RWPE2 (cell line): ENCODE data around the gene LMX1A.

Experiments
- ATAC-seq: fragments of 200-7000 bp; cut with Tn5 transposase; 3 replicates; pipeline ENCODE4 v1.9.1; 2021; ENCODE audit warnings: low read depth
- DNase-seq: peaks from one replicate; pipeline ENCODE4 v3.0.0-alpha.2; 2020; ENCODE audit warnings: low spot score
- H3K27ac ChIP-seq: fragments of 450-650 bp; 2 replicates; pipeline ENCODE4 v1.5.1; 2017; ENCODE audit warnings: mild to moderate bottlenecking; ENCODE audit not compliant: poor library complexity, severe bottlenecking
- H3K27me3 ChIP-seq: fragments of 250-450 bp; sonication (Bioruptor Pico); 2 replicates; pipeline ENCODE4 v1.5.1; 2021; ENCODE audit warnings: mild to moderate bottlenecking, moderate library complexity; ENCODE audit not compliant: insufficient read depth, poor library complexity, severe bottlenecking
- H3K36me3 ChIP-seq: fragments of 250-450 bp; sonication (Bioruptor Pico); 2 replicates; pipeline ENCODE4 v1.5.1; 2020; ENCODE audit warnings: low read depth, mild to moderate bottlenecking, moderate library complexity
- H3K4me1 ChIP-seq: fragments of 250-450 bp; sonication (Bioruptor Pico); 2 replicates; pipeline ENCODE4 v1.5.1; 2021; ENCODE audit warnings: mild to moderate bottlenecking, moderate library complexity; ENCODE audit not compliant: insufficient read depth, poor library complexity, severe bottlenecking
- H3K4me3 ChIP-seq: fragments of 250-450 bp; sonication (Bioruptor Pico); 2 replicates; pipeline ENCODE4 v1.5.1; 2021; ENCODE audit warnings: mild to moderate bottlenecking, moderate library complexity; ENCODE audit not compliant: severe bottlenecking
- H3K9me3 ChIP-seq: fragments of 250-450 bp; sonication (Bioruptor Pico); 2 replicates; pipeline ENCODE4 v1.5.1; 2021; ENCODE audit warnings: mild to moderate bottlenecking, moderate library complexity; ENCODE audit not compliant: severe bottlenecking
- CTCF ChIP-seq: fragments of 450-650 bp; IDR thresholded peaks from one replicate; pipeline ENCODE4 v1.5.1; 2017; ENCODE audit warnings: mild to moderate bottlenecking, moderate library complexity; ENCODE audit not compliant: poor library complexity, severe bottlenecking

The LMX1A gene

GRCh38 chr1:165342587-165342986 is 13.9 kb downstream of the LMX1A start:
- H3K9me3 ChIP-seq, result no peaks in the 10 kb centered on the region
- no peak overlapping the region for H3K27ac ChIP-seq
- no peaks in the 10 kb centered on the region for H3K36me3 ChIP-seq
- no peak overlapping the region for H3K4me3 ChIP-seq
- TF ChIP-seq CTCF, result no peak
- peaks cover 24% of the 10 kb centered on the region for H3K27me3 ChIP-seq
- H3K4me1 ChIP-seq, result no peaks in the 10 kb centered on the region
- no peak for ATAC-seq
- no peak for DNase-seq

DNA sequence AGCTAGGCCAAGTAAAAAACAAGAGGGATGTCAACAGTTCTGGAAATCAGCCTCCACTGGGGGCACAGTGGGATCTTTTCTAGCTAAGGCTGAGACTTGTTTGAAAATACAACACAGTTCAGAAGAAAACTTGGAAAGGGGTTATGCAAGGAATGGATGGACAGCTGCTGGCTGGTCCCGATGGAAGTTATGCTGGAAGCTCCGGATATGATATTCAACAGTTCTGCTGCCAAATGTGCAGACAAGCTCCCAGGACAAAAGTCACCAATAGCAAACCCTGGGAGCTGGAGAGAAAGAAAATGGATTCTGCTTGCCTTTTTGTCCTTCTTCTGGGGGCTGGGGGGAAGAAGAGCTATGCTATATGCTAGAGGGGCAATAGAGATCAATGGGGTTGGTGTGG is 14.3 kb downstream of the LMX1A start:
- H3K9me3 ChIP-seq, result no peaks in the 10 kb centered on the region
- no peaks in the 10 kb centered on the region for H3K4me1 ChIP-seq
- peaks cover 20% of the 10 kb centered on the region for H3K27me3 ChIP-seq
- ATAC-seq (no peak), DNase-seq (no peak)
- H3K4me3 ChIP-seq, result no peak overlapping the region
- TF ChIP-seq CTCF, result no peak
- H3K27ac ChIP-seq, result no peak overlapping the region
- H3K36me3 ChIP-seq, result no peaks in the 10 kb centered on the region

DNA sequence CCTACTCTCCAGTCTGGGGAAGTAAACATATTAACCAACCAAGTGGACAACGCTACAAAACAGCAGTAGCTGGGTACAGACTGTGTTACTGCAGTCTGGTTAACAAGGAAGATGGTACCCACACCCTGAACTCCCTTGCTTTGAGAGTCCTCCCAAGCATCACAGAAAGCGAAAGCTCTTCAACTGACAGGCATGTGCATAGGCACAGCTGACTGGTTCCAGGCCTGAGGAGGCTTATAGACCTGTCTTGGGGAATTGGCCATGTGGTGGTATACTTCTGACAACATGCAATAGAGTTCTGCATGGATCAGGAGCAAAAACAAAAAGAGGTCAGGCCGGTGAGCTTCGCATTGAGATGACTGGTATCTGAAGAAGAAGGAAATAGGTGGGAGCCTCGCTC is 17.4 kb downstream of the LMX1A start:
- Histone ChIP-seq H3K27ac (no peak overlapping the region), H3K9me3 (no peaks in the 10 kb centered on the region), H3K27me3 (peaks cover 7% of the 10 kb centered on the region), H3K4me1 (no peaks in the 10 kb centered on the region), H3K36me3 (no peaks in the 10 kb centered on the region), H3K4me3 (no peak overlapping the region)
- ATAC-seq (no peak), DNase-seq (no peak)
- TF ChIP-seq CTCF, result no peak

DNA sequence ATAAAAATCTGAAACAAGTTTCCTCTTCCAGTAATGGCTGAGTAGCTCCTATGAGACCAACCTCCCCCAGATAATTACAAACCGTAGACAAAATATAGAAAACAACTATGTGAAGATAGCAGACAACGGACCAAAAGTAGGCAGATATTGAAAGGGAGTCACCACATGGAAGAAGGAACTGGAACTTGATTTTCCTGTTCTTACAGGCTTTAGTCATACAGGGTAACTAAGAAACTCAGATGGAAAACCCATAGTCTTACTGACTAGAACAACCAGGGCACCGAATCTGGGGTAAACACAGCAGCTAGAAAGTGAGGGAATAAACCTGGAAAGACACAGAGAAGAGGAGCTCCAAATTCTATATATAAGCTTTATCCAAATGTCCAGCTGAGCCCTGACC is 26.0 kb downstream of the LMX1A start:
- H3K27me3 ChIP-seq, result no peaks in the 10 kb centered on the region
- no peak for TF ChIP-seq CTCF
- no peak overlapping the region for H3K27ac ChIP-seq
- no peaks in the 10 kb centered on the region for H3K36me3 ChIP-seq
- no peaks in the 10 kb centered on the region for H3K4me1 ChIP-seq
- no peak for ATAC-seq
- H3K4me3 ChIP-seq, result no peak overlapping the region
- no peak for DNase-seq
- no peaks in the 10 kb centered on the region for H3K9me3 ChIP-seq

GRCh38 chr1:165329104-165329503 is 27.4 kb downstream of the LMX1A start:
- H3K9me3 ChIP-seq, result no peaks in the 10 kb centered on the region
- no peak for TF ChIP-seq CTCF
- no peak overlapping the region for H3K4me3 ChIP-seq
- H3K27ac ChIP-seq, result no peak overlapping the region
- no peaks in the 10 kb centered on the region for H3K36me3 ChIP-seq
- H3K27me3 ChIP-seq, result no peaks in the 10 kb centered on the region
- H3K4me1 ChIP-seq, result no peaks in the 10 kb centered on the region
- ATAC-seq (no peak), DNase-seq (no peak)
